Activated CD4-positive, alpha-beta T cell treated with anti-CD3 and anti-CD28 coated beads, Interleukin-2, amount 10 ng/mL, durations not matched to agents 24 days and 14 days (primary cell): ENCODE measurements around the gene MSRB1. TPM values are rescaled to one million over a fixed set of nuclear protein-coding genes. Genes with fewer than 3 reads are reported as not detected.

Experiments used
- total RNA-seq: library from RNA; stranded (reverse); gene quantifications from 2 replicates; pipeline ENCODE4 v1.2.3, GENCODE V29; 2022

Gene MSRB1
- total RNA-seq, 1 donor from 2014 or later = 22.8 TPM

Other genes with a start within 250 kb of the MSRB1 start
- 78.2 and 80.2 TPM in 2 replicates for gene MAPK8IP3, start 237.0 kb downstream of the MSRB1 start, total RNA-seq
- 46.3 and 50.0 TPM in 2 replicates for gene NME3, start 171.7 kb downstream of the MSRB1 start, total RNA-seq
- 28.2 and 30.0 TPM in 2 replicates for gene EME2, start 170.4 kb downstream of the MSRB1 start, total RNA-seq
- gene MRPS34, start 170.1 kb downstream of the MSRB1 start, total RNA-seq = 201 and 207 TPM in 2 replicates
- gene SPSB3, start 160.6 kb downstream of the MSRB1 start, total RNA-seq = 24.6 and 24.9 TPM in 2 replicates
- gene NUBP2, start 160.2 kb downstream of the MSRB1 start, total RNA-seq = 77.4 and 81.1 TPM in 2 replicates
- gene IGFALS, start 149.5 kb downstream of the MSRB1 start, total RNA-seq = 0.12 TPM in 1 of 2 replicates, not detected in the other
- gene HAGH, start 116.4 kb downstream of the MSRB1 start, total RNA-seq = 50.3 and 57.7 TPM in 2 replicates
- 20.2 and 21.7 TPM in 2 replicates for gene FAHD1, start 116.0 kb downstream of the MSRB1 start, total RNA-seq
- gene MEIOB, start 71.0 kb downstream of the MSRB1 start, total RNA-seq = not detected in 2 replicates
- not detected in 2 replicates for gene HS3ST6, start 24.8 kb downstream of the MSRB1 start, total RNA-seq
- gene RPL3L, start 11.5 kb upstream of the MSRB1 start, total RNA-seq = 1.0 TPM in 1 of 2 replicates, not detected in the other
- 136 and 141 TPM in 2 replicates for gene NDUFB10, start 16.3 kb upstream of the MSRB1 start, total RNA-seq
- 3,359 and 3,401 TPM in 2 replicates for gene RPS2, start 21.6 kb upstream of the MSRB1 start, total RNA-seq
- 0.57 TPM in 1 of 2 replicates, not detected in the other for gene RNF151, start 23.7 kb upstream of the MSRB1 start, total RNA-seq
- 81.4 and 87.5 TPM in 2 replicates for gene TBL3, start 28.9 kb upstream of the MSRB1 start, total RNA-seq
- gene NOXO1, start 38.3 kb upstream of the MSRB1 start, total RNA-seq = 0.56 TPM in 1 of 2 replicates, not detected in the other
- gene GFER, start 41.0 kb upstream of the MSRB1 start, total RNA-seq = 41.6 and 42.8 TPM in 2 replicates
- gene SYNGR3, start 46.8 kb upstream of the MSRB1 start, total RNA-seq = 18.1 and 20.2 TPM in 2 replicates
- gene ZNF598, start 66.6 kb upstream of the MSRB1 start, total RNA-seq = 93.9 and 99.0 TPM in 2 replicates
- gene NPW, start 76.6 kb upstream of the MSRB1 start, total RNA-seq = 6.9 and 7.0 TPM in 2 replicates
- 1.3 and 1.8 TPM in 2 replicates for gene NHERF2, start 83.7 kb upstream of the MSRB1 start, total RNA-seq
- 50.3 and 57.7 TPM in 2 replicates for gene NTHL1, start 104.6 kb upstream of the MSRB1 start, total RNA-seq
- gene TSC2, start 104.8 kb upstream of the MSRB1 start, total RNA-seq = 98.8 and 99.8 TPM in 2 replicates
- 91.4 and 93.3 TPM in 2 replicates for gene PKD1, start 192.7 kb upstream of the MSRB1 start, total RNA-seq
- gene RAB26, start 205.4 kb upstream of the MSRB1 start, total RNA-seq = 0.83 and 1.0 TPM in 2 replicates
- gene TRAF7, start 212.6 kb upstream of the MSRB1 start, total RNA-seq = 68.7 and 80.3 TPM in 2 replicates